Measurements from ENCODE around the gene PDHB.

GRCh38 chr3:58452176-58452575 is 18.5 kb upstream of the PDHB start:
- TF ChIP-seq POLR2A (IDR thresholded peaks at IDR 0.05), result no peak
- TF ChIP-seq, protein P1, sequence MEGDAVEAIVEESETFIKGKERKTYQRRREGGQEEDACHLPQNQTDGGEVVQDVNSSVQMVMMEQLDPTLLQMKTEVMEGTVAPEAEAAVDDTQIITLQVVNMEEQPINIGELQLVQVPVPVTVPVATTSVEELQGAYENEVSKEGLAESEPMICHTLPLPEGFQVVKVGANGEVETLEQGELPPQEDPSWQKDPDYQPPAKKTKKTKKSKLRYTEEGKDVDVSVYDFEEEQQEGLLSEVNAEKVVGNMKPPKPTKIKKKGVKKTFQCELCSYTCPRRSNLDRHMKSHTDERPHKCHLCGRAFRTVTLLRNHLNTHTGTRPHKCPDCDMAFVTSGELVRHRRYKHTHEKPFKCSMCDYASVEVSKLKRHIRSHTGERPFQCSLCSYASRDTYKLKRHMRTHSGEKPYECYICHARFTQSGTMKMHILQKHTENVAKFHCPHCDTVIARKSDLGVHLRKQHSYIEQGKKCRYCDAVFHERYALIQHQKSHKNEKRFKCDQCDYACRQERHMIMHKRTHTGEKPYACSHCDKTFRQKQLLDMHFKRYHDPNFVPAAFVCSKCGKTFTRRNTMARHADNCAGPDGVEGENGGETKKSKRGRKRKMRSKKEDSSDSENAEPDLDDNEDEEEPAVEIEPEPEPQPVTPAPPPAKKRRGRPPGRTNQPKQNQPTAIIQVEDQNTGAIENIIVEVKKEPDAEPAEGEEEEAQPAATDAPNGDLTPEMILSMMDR (IDR thresholded peaks at IDR 0.05), result no peak
